ENCODE data around the gene CDKL5.

CDKL5 gene

DNA sequence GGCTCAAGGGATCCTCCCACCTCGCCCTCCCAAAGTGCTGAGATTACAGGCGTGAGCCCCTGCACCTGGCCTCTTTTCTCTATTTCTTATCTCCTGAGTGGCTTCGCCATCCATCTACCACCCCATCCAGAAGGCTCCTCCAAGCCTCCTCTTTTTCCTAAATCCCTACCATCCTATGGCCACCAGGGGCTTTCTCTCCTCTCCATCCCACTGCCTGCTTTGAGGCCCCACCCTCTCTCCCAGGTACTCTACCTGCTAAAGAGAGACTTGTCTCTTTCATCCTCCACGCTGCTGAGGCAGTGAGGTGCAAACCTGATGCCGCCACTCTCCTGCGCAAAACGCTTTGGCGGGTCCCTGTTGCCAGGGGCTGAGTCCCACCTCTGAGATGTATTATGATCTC is 239.5 kb downstream of the CDKL5 start:
- Histone ChIP-seq H3K36me3 (peaks cover 51% of the 10 kb centered on the region), H3K9me3 (ENCODE audit: severe bottlenecking) (no peaks in the 10 kb centered on the region), H3K27ac (no peak overlapping the region), H3K4me3 (ENCODE audit: low read depth, low read length) (no peak overlapping the region), H3K27me3 (ENCODE audit: insufficient read depth, low read depth, severe bottlenecking) (no peaks in the 10 kb centered on the region)
- TF ChIP-seq CTCF (IDR thresholded peaks at IDR 0.05; ENCODE audit: low read depth, low read length) = peak; percentile 37; the same call in 1 of the 2 replicates
- no peak for DNase-seq

DNA sequence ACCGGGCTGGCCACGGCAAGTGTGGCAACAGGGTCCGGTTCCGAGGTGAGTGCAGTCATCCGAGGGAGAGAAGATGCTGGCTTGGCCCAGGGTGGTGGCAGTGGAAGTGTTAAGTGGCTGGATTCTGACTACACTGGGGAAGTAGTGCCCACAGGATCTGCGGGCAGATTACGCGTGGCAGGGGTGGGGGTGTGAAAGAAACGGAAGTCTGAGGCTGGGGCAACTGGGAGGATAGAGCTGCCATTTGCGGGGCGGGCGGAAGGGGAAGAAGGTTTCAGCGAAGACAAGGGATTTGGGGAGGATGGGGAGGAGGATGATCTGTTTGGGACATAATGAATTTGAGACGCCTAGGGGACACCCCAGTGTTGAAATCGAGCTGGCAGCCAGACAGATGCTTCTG is 241.2 kb downstream of the CDKL5 start:
- DNase-seq = no peak
- no peak overlapping the region for H3K27ac ChIP-seq
- H3K4me3 ChIP-seq (ENCODE audit: low read depth, low read length) = no peak overlapping the region
- H3K27me3 ChIP-seq (ENCODE audit: insufficient read depth, low read depth, severe bottlenecking) = no peaks in the 10 kb centered on the region
- TF ChIP-seq CTCF (IDR thresholded peaks at IDR 0.05; ENCODE audit: low read depth, low read length) = no peak
- H3K9me3 ChIP-seq (ENCODE audit: severe bottlenecking) = no peaks in the 10 kb centered on the region
- peaks cover 45% of the 10 kb centered on the region for H3K36me3 ChIP-seq

GRCh38 chrX:18668071-18668835 is 242.8 kb downstream of the CDKL5 start:
- peaks cover 39% of the 10 kb centered on the region for H3K36me3 ChIP-seq
- H3K9me3 ChIP-seq (ENCODE audit: severe bottlenecking) = no peaks in the 10 kb centered on the region
- TF ChIP-seq CTCF (IDR thresholded peaks at IDR 0.05; ENCODE audit: low read depth, low read length) = no peak
- no peak overlapping the region for H3K27ac ChIP-seq
- no peak overlapping the region for H3K4me3 ChIP-seq (ENCODE audit: low read depth, low read length)
- DNase-seq = no peak
- no peaks in the 10 kb centered on the region for H3K27me3 ChIP-seq (ENCODE audit: insufficient read depth, low read depth, severe bottlenecking)

DNA sequence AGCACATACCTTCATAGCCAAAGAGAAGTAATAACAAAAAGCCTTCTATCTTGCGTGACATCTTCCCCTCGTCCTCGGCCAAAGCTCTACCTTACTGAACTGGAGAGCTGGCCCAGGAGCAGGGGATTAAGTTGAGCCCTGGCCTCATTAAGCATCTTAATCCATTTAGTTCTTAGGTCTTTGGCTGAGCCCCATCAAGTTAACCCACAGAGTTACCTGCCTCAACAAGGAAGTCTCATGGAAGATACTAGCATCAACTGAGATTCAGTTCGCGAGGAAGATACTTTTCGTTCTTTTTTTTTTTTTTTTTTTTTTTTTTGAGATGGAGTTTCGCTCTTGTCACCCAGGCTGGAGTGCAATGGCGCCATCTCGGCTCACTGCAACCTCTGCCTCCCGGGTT is 246.6 kb downstream of the CDKL5 start, which contains the start of gene RS1:
RS1 (minus strand) TSS at position 101 of the 400 bp plus-strand sequence; CDS start at position 61, 40 bp downstream.
- H3K9me3 ChIP-seq (ENCODE audit: severe bottlenecking) = no peaks in the 10 kb centered on the region
- TF ChIP-seq CTCF (IDR thresholded peaks at IDR 0.05; ENCODE audit: low read depth, low read length) = no peak
- DNase-seq = peak; percentile 87

DNA sequence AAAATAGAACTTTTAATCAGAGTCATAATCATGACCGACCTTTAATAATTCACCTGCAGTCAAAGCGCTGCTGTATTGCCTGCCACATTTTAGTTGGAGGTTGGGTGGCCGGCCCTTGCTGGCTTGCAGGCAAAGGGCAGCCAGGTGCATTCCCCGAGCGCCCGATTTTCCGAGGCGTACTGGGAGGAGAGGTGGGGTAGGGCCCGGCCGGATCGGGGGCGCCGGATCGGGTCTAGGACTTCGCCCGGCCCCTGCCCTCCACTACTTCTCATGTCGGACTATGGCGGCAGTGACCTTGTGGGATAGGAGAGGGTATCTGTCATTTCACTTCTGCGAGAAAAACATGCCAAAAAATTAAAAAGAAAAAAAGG is 249.0 kb downstream of the CDKL5 start:
- DNase-seq = no peak
- H3K4me3 ChIP-seq (ENCODE audit: low read depth, low read length) = no peak overlapping the region
- TF ChIP-seq CTCF (IDR thresholded peaks at IDR 0.05; ENCODE audit: low read depth, low read length) = no peak
- H3K9me3 ChIP-seq (ENCODE audit: severe bottlenecking) = peaks cover 3% of the 10 kb centered on the region
- H3K27ac ChIP-seq = peak overlapping the region; percentile 46; the same call in 1 of the 2 replicates
- H3K36me3 ChIP-seq = peaks cover 4% of the 10 kb centered on the region; the same call in 1 of the 2 replicates
- no peaks in the 10 kb centered on the region for H3K27me3 ChIP-seq (ENCODE audit: insufficient read depth, low read depth, severe bottlenecking)

More for the DNA sequence above, 246.6 kb downstream of the CDKL5 start, which contains the start of gene RS1:
- Histone ChIP-seq H3K27me3 (ENCODE audit: insufficient read depth, low read depth, severe bottlenecking) (no peaks in the 10 kb centered on the region), H3K4me3 (ENCODE audit: low read depth, low read length) (peak within 1 kb of the TSS; percentile 62), H3K27ac (peak within 1 kb of the TSS; percentile 94), H3K36me3 (peaks cover 15% of the 10 kb centered on the region; the same call in 1 of the 2 replicates)
